ENCODE measurements around the gene CENPN. TPM values are rescaled to one million over a fixed set of nuclear protein-coding genes. Genes with fewer than 3 reads are reported as not detected.

Gene CENPN
- total and polyA plus RNA-seq, 2 of the 13 experiments (the other 11 are each of a cell fraction or from before 2014, with no cell fraction given), result 29.7 to 129 TPM

- TF ChIP-seq ZNF430 (CRISPR knock-in tag; IDR thresholded peaks at IDR 0.05) (peak; percentile 65), ELF4 (CRISPR knock-in tag; IDR thresholded peaks at IDR 0.05; ENCODE audit: borderline replicate concordance) (no peak), MZF1 (CRISPR knock-in tag; IDR thresholded peaks at IDR 0.05; ENCODE audit: borderline replicate concordance) (no peak), CC2D1A (CRISPR knock-in tag; IDR thresholded peaks at IDR 0.05) (no peak), PRMT3 (CRISPR knock-in tag; IDR thresholded peaks at IDR 0.05; ENCODE audit: borderline replicate concordance, low read depth) (0 out of 2 replicates have a peak, but pooled peaks have one; percentile 29), POLR2G (IDR thresholded peaks at IDR 0.05; ENCODE audit: low read depth, low read length) (peak; percentile 62), ZFAT (CRISPR knock-in tag; conservative IDR thresholded peaks at IDR 0.05) (no peak), KDM5A (IDR thresholded peaks at IDR 0.05; ENCODE audit: borderline replicate concordance, low read length) (no peak; the same call in 1 of the 2 replicates), ZNF503 (CRISPR knock-in tag; IDR thresholded peaks at IDR 0.05) (no peak), ZNF800 (CRISPR knock-in tag; IDR thresholded peaks at IDR 0.05) (peak; percentile 6; the same call in 1 of the 2 replicates), ZNF431 (CRISPR knock-in tag; IDR thresholded peaks at IDR 0.05; ENCODE audit: borderline replicate concordance, low read depth) (no peak), HOXA3 (CRISPR knock-in tag; IDR thresholded peaks at IDR 0.05) (peak; percentile 67; the same call in 1 of the 2 replicates), KLF11 (CRISPR knock-in tag; IDR thresholded peaks at IDR 0.05) (no peak), FOXJ3 (CRISPR knock-in tag; IDR thresholded peaks at IDR 0.05; ENCODE audit: borderline replicate concordance) (no peak), SP5 (CRISPR knock-in tag; IDR thresholded peaks at IDR 0.05; ENCODE audit: borderline replicate concordance, low read depth) (peak; percentile 81), MAZ (IDR thresholded peaks at IDR 0.05; ENCODE audit: borderline replicate concordance, low read depth, low read length) (peak; percentile 77; the same call in 1 of the 2 replicates), MAZ (CRISPR knock-in tag; IDR thresholded peaks at IDR 0.05; ENCODE audit: low read depth) (no peak; the same call in 1 of the 2 replicates), NONO (IDR thresholded peaks at IDR 0.05) (no peak), NONO (CRISPR knock-in tag; conservative IDR thresholded peaks at IDR 0.05) (peak; percentile 71), ZNF549 (CRISPR knock-in tag; IDR thresholded peaks at IDR 0.05) (no peak), SIN3B (IDR thresholded peaks at IDR 0.05; ENCODE audit: low read length) (0 out of 2 replicates have a peak, but pooled peaks have one; percentile 45), MED8 (CRISPR knock-in tag; IDR thresholded peaks at IDR 0.05; ENCODE audit: insufficient replicate concordance) (no peak), ISX (CRISPR knock-in tag; conservative IDR thresholded peaks at IDR 0.05) (no peak)
- TF ChIP-seq, protein P1, sequence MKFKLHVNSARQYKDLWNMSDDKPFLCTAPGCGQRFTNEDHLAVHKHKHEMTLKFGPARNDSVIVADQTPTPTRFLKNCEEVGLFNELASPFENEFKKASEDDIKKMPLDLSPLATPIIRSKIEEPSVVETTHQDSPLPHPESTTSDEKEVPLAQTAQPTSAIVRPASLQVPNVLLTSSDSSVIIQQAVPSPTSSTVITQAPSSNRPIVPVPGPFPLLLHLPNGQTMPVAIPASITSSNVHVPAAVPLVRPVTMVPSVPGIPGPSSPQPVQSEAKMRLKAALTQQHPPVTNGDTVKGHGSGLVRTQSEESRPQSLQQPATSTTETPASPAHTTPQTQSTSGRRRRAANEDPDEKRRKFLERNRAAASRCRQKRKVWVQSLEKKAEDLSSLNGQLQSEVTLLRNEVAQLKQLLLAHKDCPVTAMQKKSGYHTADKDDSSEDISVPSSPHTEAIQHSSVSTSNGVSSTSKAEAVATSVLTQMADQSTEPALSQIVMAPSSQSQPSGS (CRISPR knock-in tag; IDR thresholded peaks at IDR 0.05), result peak; percentile 39; the same call in 1 of the 2 replicates
Measured at GRCh38 chr16:81035398-81035974, 28.5 kb downstream of the CENPN start, which contains the start of gene ATMIN (continued).

Data from HepG2 (cell line).